WTC11 (cell line): ENCODE results near the gene USF3. TPM values are rescaled to one million over a fixed set of nuclear protein-coding genes. Genes with fewer than 3 reads are reported as not detected.

Experiments
- ATAC-seq: fragments of 200-7000 bp; cut with Tn5 transposase; 2 replicates; pipeline ENCODE4 v1.10.0; 2021; ENCODE audit warnings: mild to moderate bottlenecking, moderate library complexity
- CTCF ChIA-PET: fragments of 300-600 bp; sonication (Branson Sonifier 250); formaldehyde crosslinking; loops from one replicate; lab custom pipeline; 2021; ENCODE audit warnings: antibody characterized with exemption; lab: Charles Lee
- POLR2A ChIA-PET: fragments of 350-600 bp; sonication (Branson Sonifier 250); formaldehyde crosslinking; loops from one replicate; lab custom pipeline; 2021; ENCODE audit warnings: antibody characterized with exemption; lab: Charles Lee
- DNase-seq: peaks from one replicate; pipeline ENCODE4 v3.0.0; 2021; ENCODE audit warnings: low spot score
- H3K27ac Mint-ChIP-seq: 2 replicates; pipeline ENCODE4 v1.8.0; 2021; ENCODE audit warnings: mixed read lengths
- H3K27me3 Mint-ChIP-seq: 2 replicates; pipeline ENCODE4 v1.8.0; 2021; ENCODE audit warnings: low read depth, mild to moderate bottlenecking, moderate library complexity, mixed read lengths
- H3K36me3 Mint-ChIP-seq: 2 replicates; pipeline ENCODE4 v1.8.0; 2021; ENCODE audit warnings: mixed read lengths
- H3K4me1 Mint-ChIP-seq: 2 replicates; pipeline ENCODE4 v1.8.0; 2022; ENCODE audit warnings: mixed read lengths
- H3K4me3 Mint-ChIP-seq: 2 replicates; pipeline ENCODE4 v1.8.0; 2021; ENCODE audit warnings: mild to moderate bottlenecking, moderate library complexity, mixed read lengths
- H3K9me3 Mint-ChIP-seq: 2 replicates; pipeline ENCODE4 v1.8.0; 2021; ENCODE audit warnings: mixed read lengths
- ATF1 ChIP-seq: sonication (generic); formaldehyde crosslinking; IDR thresholded peaks from 2 replicates; pipeline ENCODE4 v1.8.1; 2023; ENCODE audit warnings: mild to moderate bottlenecking, moderate library complexity, missing genetic modification reagents
- CREB1 ChIP-seq: sonication (generic); formaldehyde crosslinking; IDR thresholded peaks from 2 replicates; pipeline ENCODE4 v1.8.0; 2023; ENCODE audit warnings: mild to moderate bottlenecking, missing genetic modification reagents
- E2F5 ChIP-seq: sonication (generic); formaldehyde crosslinking; IDR thresholded peaks from 2 replicates; pipeline ENCODE4 v1.8.1; 2022; ENCODE audit warnings: mild to moderate bottlenecking, moderate library complexity, missing genetic modification reagents
- EMX1 ChIP-seq: fragments of 250-450 bp; sonication (Bioruptor Pico); IDR thresholded peaks from 2 replicates; pipeline ENCODE4 v1.8.0; 2021; ENCODE audit warnings: mild to moderate bottlenecking
- FOXK1 ChIP-seq: sonication (generic); formaldehyde crosslinking; IDR thresholded peaks from 2 replicates; pipeline ENCODE4 v1.8.0; 2022; ENCODE audit warnings: mild to moderate bottlenecking, moderate library complexity, missing genetic modification reagents
- HMGA2 ChIP-seq: fragments of 250-450 bp; sonication (Bioruptor Pico); IDR thresholded peaks from 2 replicates; pipeline ENCODE4 v1.4.0; 2021; ENCODE audit warnings: mild to moderate bottlenecking, moderate library complexity
- RORB ChIP-seq: fragments of 250-450 bp; sonication (Bioruptor Pico); IDR thresholded peaks from 2 replicates; pipeline ENCODE4 v1.9.0; 2021; ENCODE audit warnings: mild to moderate bottlenecking
- TEAD1 ChIP-seq: sonication (generic); formaldehyde crosslinking; IDR thresholded peaks from 2 replicates; pipeline ENCODE4 v1.8.0; 2022; ENCODE audit warnings: mild to moderate bottlenecking, missing genetic modification reagents
- USF2 ChIP-seq: sonication (generic); formaldehyde crosslinking; IDR thresholded peaks from 2 replicates; pipeline ENCODE4 v1.8.1; 2023; ENCODE audit warnings: mild to moderate bottlenecking, missing genetic modification reagents, moderate library complexity
- ZBTB21 ChIP-seq: sonication (generic); formaldehyde crosslinking; IDR thresholded peaks from 2 replicates; pipeline ENCODE4 v1.8.1; 2023; ENCODE audit warnings: mild to moderate bottlenecking, missing genetic modification reagents, borderline replicate concordance
- ZNF121 ChIP-seq: sonication (generic); formaldehyde crosslinking; IDR thresholded peaks from 2 replicates; pipeline ENCODE4 v1.8.0; 2023; ENCODE audit warnings: missing genetic modification reagents
- ZNF512 ChIP-seq: sonication (generic); formaldehyde crosslinking; IDR thresholded peaks from 2 replicates; pipeline ENCODE4 v1.8.1; 2022; ENCODE audit warnings: missing genetic modification reagents, borderline replicate concordance
- ZNF671 ChIP-seq: fragments of 250-450 bp; sonication (Bioruptor Pico); IDR thresholded peaks from 2 replicates; pipeline ENCODE4 v1.8.0; 2021; ENCODE audit warnings: mild to moderate bottlenecking
- total RNA-seq: library from RNA; stranded (reverse); gene quantifications from 3 replicates; pipeline ENCODE4 v1.2.3, GENCODE V29; 2021
- TF ChIP-seq, protein P1 (sequence below): sonication (generic); formaldehyde crosslinking; IDR thresholded peaks from 2 replicates; pipeline ENCODE4 v1.8.0; 2022; ENCODE audit warnings: mild to moderate bottlenecking, missing genetic modification reagents
- TF ChIP-seq, protein P2 (sequence below): sonication (generic); formaldehyde crosslinking; IDR thresholded peaks from 2 replicates; pipeline ENCODE4 v1.8.1; 2022; ENCODE audit warnings: low read depth, mild to moderate bottlenecking, moderate library complexity, missing genetic modification reagents, borderline replicate concordance
- TF ChIP-seq, protein P3 (sequence below): sonication (generic); formaldehyde crosslinking; IDR thresholded peaks from 2 replicates; pipeline ENCODE4 v1.8.1; 2022; ENCODE audit warnings: low read depth, missing genetic modification reagents, borderline replicate concordance
- TF ChIP-seq, protein P4 (sequence below): sonication (generic); formaldehyde crosslinking; IDR thresholded peaks from 2 replicates; pipeline ENCODE4 v1.8.0; 2022; ENCODE audit warnings: mild to moderate bottlenecking, missing genetic modification reagents
- TF ChIP-seq, protein P5 (sequence below): fragments of 250-450 bp; sonication (Bioruptor Pico); IDR thresholded peaks from 2 replicates; pipeline ENCODE4 v2.1.2; 2022; ENCODE audit warnings: mild to moderate bottlenecking, moderate library complexity

Gene USF3
- total RNA-seq, 1 experiment from 2014 or later = 16.4 TPM

GRCh38 chr3:113623324-113623723, 73.1 kb downstream of the USF3 start:
- no peaks in the 10 kb centered on the region for H3K9me3 Mint-ChIP-seq
- TF ChIP-seq ZNF121 (CRISPR knock-in tag) = no peak
- TF ChIP-seq, protein P1, sequence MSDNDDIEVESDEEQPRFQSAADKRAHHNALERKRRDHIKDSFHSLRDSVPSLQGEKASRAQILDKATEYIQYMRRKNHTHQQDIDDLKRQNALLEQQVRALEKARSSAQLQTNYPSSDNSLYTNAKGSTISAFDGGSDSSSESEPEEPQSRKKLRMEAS (CRISPR knock-in tag) = 0 out of 2 replicates have a peak, but pooled peaks have one; percentile 18
- TF ChIP-seq, all 79 proteins: peak for 1
- H3K36me3 Mint-ChIP-seq = no peaks in the 10 kb centered on the region
- CTCF ChIA-PET = no interaction called here
- 0 out of 2 replicates have a peak overlapping the region, but pooled peaks have one; percentile 1 for H3K4me3 Mint-ChIP-seq
- no peaks in the 10 kb centered on the region for H3K4me1 Mint-ChIP-seq
- POLR2A ChIA-PET = no interaction called here
- no peak overlapping the region for H3K27ac Mint-ChIP-seq
- ATAC-seq (peak; percentile 81), DNase-seq (peak; percentile 57)
- H3K27me3 Mint-ChIP-seq = peaks cover 14% of the 10 kb centered on the region

DNA sequence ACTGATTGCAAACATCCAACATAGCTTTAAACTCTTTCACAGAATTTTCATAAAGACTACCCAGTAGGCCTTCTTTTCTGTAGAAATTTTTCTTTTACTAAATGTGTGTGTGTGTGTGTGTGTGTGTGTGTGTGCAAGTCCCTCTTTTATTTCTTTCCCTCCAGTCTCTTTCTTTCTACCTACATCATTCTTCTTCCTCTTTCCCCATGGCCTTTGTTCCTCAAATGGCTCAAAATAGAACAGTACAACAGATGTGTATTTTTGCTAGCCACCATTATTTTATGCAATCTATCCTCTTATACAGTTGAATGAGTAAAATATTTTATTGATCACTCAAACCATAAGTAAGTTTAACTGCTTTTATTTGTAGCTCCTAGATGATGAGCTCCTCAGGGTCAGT, 76.4 kb downstream of the USF3 start:
- H3K4me3 Mint-ChIP-seq = no peak overlapping the region
- no peaks in the 10 kb centered on the region for H3K36me3 Mint-ChIP-seq
- no peak for ATAC-seq
- DNase-seq = no peak
- CTCF ChIA-PET = interaction anchor here (0.8 kb wide), 1 partner anchor 43 kb away, joined by 3 read pairs; no protein-coding TSS in a partner anchor
- no peaks in the 10 kb centered on the region for H3K4me1 Mint-ChIP-seq
- POLR2A ChIA-PET = interaction anchor here (0.7 kb wide), 1 partner anchor 1422 kb away, joined by 3 read pairs; no protein-coding TSS in a partner anchor
- peaks cover 11% of the 10 kb centered on the region for H3K27me3 Mint-ChIP-seq
- no peak for TF ChIP-seq CREB1
- no peak for TF ChIP-seq ATF1 (CRISPR knock-in tag)
- TF ChIP-seq USF2 (CRISPR knock-in tag) = no peak
- TF ChIP-seq E2F5 (CRISPR knock-in tag) = no peak
- TF ChIP-seq, protein P2, sequence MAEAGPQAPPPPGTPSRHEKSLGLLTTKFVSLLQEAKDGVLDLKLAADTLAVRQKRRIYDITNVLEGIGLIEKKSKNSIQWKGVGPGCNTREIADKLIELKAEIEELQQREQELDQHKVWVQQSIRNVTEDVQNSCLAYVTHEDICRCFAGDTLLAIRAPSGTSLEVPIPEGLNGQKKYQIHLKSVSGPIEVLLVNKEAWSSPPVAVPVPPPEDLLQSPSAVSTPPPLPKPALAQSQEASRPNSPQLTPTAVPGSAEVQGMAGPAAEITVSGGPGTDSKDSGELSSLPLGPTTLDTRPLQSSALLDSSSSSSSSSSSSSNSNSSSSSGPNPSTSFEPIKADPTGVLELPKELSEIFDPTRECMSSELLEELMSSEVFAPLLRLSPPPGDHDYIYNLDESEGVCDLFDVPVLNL = no peak
- TF ChIP-seq ZNF121 (CRISPR knock-in tag) = no peak
- no peak for TF ChIP-seq ZNF512 (CRISPR knock-in tag)
- TF ChIP-seq ZBTB21 (CRISPR knock-in tag) = no peak
- TF ChIP-seq, protein P3, sequence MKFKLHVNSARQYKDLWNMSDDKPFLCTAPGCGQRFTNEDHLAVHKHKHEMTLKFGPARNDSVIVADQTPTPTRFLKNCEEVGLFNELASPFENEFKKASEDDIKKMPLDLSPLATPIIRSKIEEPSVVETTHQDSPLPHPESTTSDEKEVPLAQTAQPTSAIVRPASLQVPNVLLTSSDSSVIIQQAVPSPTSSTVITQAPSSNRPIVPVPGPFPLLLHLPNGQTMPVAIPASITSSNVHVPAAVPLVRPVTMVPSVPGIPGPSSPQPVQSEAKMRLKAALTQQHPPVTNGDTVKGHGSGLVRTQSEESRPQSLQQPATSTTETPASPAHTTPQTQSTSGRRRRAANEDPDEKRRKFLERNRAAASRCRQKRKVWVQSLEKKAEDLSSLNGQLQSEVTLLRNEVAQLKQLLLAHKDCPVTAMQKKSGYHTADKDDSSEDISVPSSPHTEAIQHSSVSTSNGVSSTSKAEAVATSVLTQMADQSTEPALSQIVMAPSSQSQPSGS = no peak
- TF ChIP-seq, protein P4, sequence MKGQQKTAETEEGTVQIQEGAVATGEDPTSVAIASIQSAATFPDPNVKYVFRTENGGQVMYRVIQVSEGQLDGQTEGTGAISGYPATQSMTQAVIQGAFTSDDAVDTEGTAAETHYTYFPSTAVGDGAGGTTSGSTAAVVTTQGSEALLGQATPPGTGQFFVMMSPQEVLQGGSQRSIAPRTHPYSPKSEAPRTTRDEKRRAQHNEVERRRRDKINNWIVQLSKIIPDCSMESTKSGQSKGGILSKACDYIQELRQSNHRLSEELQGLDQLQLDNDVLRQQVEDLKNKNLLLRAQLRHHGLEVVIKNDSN (CRISPR knock-in tag) = no peak
- no peak for TF ChIP-seq HMGA2 (CRISPR knock-in tag)
- H3K9me3 Mint-ChIP-seq = no peaks in the 10 kb centered on the region
- no peak overlapping the region for H3K27ac Mint-ChIP-seq

GRCh38 chr3:113617726-113618125, 78.7 kb downstream of the USF3 start:
- Mint-ChIP-seq H3K27ac (no peak overlapping the region), H3K9me3 (no peaks in the 10 kb centered on the region), H3K4me3 (no peak overlapping the region), H3K4me1 (no peaks in the 10 kb centered on the region), H3K27me3 (no peaks in the 10 kb centered on the region), H3K36me3 (no peaks in the 10 kb centered on the region)
- ChIA-PET POLR2A (no interaction called here), CTCF (no interaction called here)
- no peak for DNase-seq
- TF ChIP-seq FOXK1 (CRISPR knock-in tag) (no peak), EMX1 (CRISPR knock-in tag) (no peak), RORB (CRISPR knock-in tag) (no peak), ZNF671 (CRISPR knock-in tag) (no peak), TEAD1 (no peak)
- TF ChIP-seq, protein P5, sequence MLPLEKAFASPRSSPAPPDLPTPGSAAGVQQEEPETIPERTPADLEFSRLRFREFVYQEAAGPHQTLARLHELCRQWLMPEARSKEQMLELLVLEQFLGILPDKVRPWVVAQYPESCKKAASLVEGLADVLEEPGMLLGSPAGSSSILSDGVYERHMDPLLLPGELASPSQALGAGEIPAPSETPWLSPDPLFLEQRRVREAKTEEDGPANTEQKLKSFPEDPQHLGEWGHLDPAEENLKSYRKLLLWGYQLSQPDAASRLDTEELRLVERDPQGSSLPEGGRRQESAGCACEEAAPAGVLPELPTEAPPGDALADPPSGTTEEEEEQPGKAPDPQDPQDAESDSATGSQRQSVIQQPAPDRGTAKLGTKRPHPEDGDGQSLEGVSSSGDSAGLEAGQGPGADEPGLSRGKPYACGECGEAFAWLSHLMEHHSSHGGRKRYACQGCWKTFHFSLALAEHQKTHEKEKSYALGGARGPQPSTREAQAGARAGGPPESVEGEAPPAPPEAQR = no peak
- no peak for ATAC-seq
